ENCODE results near the gene SPAG16. TPM values are rescaled to one million over a fixed set of nuclear protein-coding genes. Genes with fewer than 3 reads are reported as not detected.
A peak's percentile ranks its signal among the peaks of the same experiment; 100 is the strongest.
"Not testable (repeated sequence)": the region's sequence is repeated elsewhere in the genome, so short reads cannot be mapped to it uniquely, and the experiment has no call there.

Gene SPAG16
- total RNA-seq, 1 experiment from 2014 or later: 50.9 TPM

DNA sequence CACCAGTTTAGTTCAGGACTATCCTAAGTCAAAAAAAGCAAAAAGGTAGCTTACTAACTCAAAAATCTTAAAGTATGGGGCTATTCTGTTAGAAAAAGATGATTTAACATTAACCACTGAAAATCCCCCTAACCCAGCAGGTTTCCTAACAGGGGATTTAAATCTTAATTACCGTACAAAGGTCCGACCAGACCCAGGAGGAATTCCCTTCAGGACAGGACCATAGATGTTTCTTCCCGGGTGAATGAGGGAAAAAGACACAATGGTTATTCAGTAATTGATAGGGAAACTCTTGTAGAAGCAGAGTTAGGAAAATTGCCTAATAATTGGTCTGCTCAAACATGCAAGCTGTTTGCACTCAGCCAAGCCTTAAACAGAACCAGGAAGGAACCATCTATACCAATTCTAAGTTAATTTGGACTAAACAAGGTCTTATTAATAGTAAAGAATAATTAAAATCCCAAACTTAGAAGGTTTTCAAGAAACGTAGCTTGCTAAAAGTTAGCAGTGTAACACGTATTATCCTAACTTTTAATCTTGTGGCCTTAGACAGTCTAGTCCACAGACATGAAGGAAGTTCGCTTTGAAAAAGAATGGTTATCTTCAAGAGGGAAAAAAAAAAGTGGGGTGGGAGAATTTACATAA lies 124.3 kb downstream of the SPAG16 start:
- DNase-seq (ENCODE audit: low spot score): not testable (repeated sequence)

GRCh38 chr2:213410687-213411086 lies 126.4 kb downstream of the SPAG16 start:
- DNase-seq (ENCODE audit: low spot score): not testable (repeated sequence)

DNA sequence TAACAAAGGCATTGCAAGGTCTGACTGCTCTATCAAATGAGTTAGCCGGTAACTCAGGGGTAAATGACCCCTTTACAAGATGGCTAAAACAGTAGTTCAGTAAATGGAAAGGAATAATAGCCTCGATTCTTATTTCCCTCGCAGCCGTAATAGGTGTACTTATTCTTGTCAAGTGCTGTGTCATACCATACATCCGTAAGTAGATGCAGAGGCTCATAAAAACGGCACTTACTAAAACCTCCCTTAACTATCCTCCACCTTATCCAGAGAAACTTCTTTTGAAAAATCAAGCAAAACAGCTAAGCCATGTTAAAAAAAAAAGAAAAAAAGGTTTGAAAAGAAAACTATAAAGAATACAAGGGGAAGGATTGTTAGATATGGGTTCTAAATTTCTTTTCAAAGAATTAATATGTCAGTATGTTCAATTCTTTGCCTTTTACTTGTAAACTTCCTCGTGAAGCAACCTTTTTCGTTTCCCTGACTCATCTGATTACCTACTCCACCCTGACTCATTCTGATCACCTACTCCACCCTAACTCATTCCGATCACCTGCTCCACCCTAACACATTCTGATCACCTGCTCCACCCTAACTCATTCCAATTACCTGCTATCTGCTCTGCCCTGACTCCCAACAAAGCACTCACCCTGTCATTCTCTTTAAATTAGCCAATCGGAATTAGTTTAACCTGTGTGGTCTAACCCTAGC lies 127.5 kb downstream of the SPAG16 start:
- no peak for DNase-seq (ENCODE audit: low spot score)

DNA sequence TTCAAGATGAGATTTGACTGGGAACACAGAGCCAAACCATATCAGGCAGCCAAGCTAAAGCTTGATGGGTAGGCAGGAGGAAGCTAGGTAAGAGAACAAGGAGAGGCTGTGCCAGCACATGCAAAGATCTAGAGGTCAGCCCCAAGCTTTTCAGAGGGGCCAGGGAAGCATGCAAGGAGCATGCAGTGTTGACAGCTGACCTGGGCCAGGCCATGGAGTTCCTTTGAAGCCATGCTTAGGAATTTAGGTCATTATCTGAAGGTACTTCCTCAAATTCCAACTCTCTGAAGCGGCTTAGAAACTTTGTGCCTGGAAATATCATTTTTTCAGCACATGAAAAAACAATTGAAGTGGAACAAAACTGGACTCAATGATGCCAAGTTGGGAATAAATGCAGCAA lies 130.8 kb downstream of the SPAG16 start:
- no peak for DNase-seq (ENCODE audit: low spot score)

DNA sequence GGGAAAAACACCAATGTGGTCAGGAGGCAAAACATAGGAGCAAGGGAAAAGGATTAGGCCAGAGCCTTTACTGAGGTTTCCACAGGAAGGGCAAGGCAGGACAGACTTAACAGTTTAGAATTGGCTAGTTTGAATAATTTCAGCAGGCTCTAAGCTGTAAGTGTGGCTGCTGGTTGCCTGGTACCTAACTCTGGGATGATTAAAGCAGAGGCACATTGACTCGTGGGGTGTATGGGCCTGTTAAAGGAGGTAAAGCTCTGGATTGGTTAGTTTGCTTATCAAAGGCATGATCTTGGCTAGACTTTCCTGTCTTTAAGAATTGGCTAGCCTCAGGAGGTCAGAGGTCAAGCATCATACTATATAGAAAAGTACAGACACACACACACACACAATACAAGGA lies 132.6 kb downstream of the SPAG16 start:
- no peak for DNase-seq (ENCODE audit: low spot score)

DNA sequence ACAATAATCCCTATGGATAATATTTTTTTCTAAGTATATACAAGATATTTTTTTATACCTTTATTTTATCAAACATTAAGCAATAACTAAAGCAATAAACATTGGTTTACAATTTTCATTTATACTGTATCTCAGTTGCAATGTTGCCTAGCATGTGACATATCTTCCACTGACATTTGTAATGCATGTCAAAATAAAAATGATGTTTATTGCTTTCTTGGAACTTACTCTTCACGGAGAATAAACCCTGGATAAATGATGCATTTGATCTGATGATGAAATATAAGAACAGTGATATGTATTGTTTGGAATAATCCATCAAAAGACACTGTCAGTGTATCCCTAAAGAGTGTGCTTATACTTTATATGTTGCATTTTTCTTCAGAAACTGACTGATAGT lies 135.7 kb downstream of the SPAG16 start:
- no peak for DNase-seq (ENCODE audit: low spot score)

GRCh38 chr2:213420828-213421385 lies 136.6 kb downstream of the SPAG16 start:
- no peak for DNase-seq (ENCODE audit: low spot score)

DNA sequence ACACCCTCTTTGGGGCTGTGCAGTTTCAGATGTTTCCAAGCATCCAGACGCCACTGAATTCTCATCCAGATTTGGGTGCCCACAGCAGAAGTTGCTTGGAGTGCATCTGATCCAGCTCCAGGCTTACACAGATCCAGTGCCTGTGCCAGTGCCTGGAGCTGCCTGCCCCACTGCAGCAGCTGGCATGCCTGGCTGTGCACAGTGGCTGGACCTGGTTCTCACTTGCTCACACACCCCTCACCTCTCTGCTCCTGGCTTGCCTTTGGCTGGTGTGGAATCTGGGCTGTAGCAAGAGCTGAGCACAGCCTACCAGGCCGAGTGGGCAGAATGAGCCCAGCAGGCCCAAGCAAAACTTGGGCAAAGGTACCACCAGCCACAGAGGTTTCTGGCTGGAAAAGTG lies 137.9 kb downstream of the SPAG16 start:
- no peak for DNase-seq (ENCODE audit: low spot score)

- no peak for DNase-seq (ENCODE audit: low spot score)
These were observed 141.4 kb downstream of the SPAG16 start for GRCh38 chr2:213425618-213426017.

- DNase-seq (ENCODE audit: low spot score): peak; percentile 65
These were observed 145.3 kb downstream of the SPAG16 start for GRCh38 chr2:213429516-213429915.

DNA sequence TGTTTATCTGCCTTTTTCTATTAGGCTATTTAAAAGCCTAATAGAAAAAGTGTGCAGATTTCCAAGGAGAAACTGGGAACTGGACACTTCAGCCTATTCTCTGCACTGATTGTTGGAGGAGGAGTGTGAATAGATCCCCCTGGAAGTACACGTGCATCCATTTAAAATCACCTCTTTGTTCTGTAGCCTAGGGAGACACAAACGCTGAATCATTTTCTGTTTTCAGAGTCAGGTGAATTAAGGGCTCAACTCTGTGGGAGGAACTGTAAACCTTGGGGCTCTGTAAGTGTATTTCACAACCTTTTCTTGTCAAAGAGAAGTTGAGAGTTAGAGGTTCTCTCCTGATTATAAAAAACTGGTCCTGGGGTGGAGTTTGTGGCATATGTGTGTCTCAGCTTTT lies 159.7 kb downstream of the SPAG16 start:
- no peak for DNase-seq (ENCODE audit: low spot score)

- DNase-seq (ENCODE audit: low spot score): no peak
These were observed 167.4 kb downstream of the SPAG16 start for GRCh38 chr2:213451542-213452239.

DNA sequence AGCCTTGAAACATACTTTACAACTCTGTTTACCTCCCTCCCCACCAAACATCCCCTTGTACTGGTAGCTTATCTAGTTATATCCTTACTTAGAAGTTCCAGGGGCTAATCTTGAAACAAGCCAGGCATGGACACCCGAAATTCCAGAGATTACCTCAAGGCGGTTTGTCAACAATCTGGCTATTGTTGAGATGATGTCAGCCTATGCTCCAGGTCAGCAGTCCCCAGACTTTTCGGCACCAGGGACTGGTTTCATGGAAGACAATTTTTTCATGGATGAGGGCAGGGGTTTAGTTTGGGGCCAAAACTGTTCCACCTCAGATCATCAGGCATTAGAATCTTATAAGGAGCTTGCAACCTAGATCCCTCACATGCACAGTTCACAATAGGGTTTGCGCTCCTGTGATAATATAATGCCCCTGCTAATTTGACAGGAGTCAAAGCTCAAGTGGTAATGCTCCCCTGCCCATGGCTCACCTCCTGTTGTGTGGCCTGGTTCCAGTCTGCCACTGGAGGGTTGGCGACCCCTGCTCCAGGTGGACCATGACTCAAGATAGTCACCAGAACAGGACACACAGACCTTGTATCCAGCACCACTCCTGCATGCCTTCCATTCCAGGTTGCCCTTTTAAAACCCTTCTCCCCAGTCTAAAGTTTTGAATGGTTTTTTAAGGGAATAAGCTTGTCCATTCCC lies 171.2 kb downstream of the SPAG16 start:
- DNase-seq (ENCODE audit: low spot score): peak; percentile 3

DNA sequence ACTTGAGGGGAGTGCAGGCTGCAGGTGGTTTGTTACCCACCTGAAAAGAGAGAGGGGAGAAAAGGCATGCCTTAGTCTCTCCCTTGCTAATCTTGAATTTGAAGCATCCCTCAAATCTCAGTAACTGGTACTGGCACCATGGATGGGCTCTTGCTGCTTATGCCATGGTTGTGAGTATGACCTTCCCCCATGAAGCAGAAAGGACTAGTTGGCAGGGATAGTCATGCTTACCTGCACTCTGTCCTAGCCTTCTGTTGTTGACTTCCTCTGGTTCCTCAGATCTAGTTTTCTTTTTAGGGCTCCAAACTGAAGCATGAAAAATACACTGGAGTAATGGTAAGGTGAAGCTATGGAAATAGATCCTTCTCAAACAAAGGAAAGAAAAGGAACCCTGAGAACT lies 191.2 kb downstream of the SPAG16 start:
- DNase-seq (ENCODE audit: low spot score): peak; percentile 2

GRCh38 chr2:213476641-213477040 lies 192.4 kb downstream of the SPAG16 start:
- DNase-seq (ENCODE audit: low spot score): no peak

DNA sequence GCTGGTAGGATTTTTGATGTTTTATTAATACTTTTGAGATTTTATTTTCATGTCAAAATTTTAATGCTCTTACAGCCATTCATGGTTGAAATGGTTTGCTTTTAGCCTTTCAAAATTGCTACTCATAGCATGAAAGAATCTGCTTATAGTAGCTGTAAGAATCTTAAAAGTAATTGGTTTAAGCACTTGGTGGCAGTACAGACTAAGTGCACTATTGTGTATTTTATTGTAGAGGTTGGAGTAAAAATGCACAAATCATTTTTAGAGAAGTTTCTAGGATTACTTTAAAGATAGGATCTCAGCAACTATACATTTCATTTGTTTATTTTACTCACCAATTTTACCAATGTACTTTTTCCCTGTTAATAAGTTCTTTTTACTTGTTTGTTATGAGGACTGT lies 205.8 kb downstream of the SPAG16 start:
- no peak for DNase-seq (ENCODE audit: low spot score)

DNA sequence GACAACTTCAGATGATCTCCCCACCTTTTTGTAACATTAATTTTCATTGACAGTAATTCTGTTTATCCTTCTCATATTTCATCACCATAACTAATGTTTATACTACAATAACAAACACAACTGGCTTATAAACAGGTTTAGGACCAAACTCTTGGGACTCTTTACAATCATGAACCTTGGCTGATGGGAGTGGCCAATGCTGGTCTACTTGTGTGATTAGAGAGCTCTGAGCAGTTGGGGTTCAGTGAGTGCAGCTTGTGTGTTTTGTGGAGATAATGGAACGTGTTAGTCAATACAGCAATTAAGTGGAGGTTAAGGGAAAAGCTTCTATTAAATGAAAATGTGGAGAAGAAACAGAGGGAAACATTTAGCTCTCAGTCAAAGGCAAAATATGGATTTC lies 207.1 kb downstream of the SPAG16 start:
- no peak for DNase-seq (ENCODE audit: low spot score)

DNA sequence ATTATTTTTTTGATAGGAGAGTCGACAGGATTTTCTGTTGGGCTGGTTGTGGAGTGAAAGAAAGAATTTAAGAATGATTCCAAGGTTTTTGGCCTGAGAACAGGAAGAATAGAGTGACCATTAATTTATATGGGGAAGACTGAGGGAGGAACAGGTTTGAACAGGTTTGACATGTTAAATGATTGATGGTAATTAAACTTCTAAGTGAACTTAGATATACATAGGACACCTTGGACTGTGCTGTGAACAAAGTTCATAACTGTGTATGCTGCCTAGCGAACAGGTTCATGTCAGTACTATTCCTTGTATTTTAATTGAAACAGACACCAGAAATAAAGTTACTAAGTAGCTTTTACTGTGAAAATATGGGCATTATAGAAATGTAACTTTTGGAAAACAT lies 212.0 kb downstream of the SPAG16 start:
- no peak for DNase-seq (ENCODE audit: low spot score)

DNA sequence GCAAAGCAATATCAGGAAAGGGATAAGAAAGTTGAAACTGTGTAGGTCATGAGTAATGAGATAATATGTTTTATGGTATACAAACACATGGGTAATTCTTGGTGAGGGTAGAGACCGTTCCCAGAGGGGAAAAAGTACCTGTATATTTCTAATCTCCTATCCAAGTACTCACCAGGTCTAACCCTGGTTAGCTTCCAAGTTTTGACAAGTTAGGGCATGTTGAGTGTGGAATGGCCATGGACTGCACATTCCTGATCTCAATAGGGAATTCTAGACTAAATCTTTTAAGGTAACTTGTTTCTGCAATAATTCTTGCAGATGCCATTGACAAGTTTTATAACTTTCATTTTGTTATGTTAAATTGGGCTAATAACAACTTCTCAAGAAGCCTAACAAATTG lies 216.6 kb downstream of the SPAG16 start:
- no peak for DNase-seq (ENCODE audit: low spot score)

GRCh38 chr2:213524164-213524563 lies 239.9 kb downstream of the SPAG16 start:
- no peak for DNase-seq (ENCODE audit: low spot score)

GRCh38 chr2:213537579-213537978 lies 253.3 kb downstream of the SPAG16 start:
- no peak for DNase-seq (ENCODE audit: low spot score)

- DNase-seq (ENCODE audit: low spot score): no peak
These were observed 260.7 kb downstream of the SPAG16 start for GRCh38 chr2:213544940-213545339.

All from A172 (cell line).